CD4-positive, alpha-beta T cell treated with Interleukin-15 for 4 hours (primary cell): Measurements from ENCODE around the gene OR51V1.
"Not testable (repeated sequence)": the region's sequence is repeated elsewhere in the genome, so short reads cannot be mapped to it uniquely, and the experiment has no call there.

Source experiments
- DNase-seq: peaks from one replicate; pipeline ENCODE4 v3.0.0-alpha.2; 2020; ENCODE audit warnings: low spot score

Gene OR51V1

GRCh38 chr11:5165898-5166297 is 34.6 kb downstream of the OR51V1 start:
- DNase-seq, result not testable (repeated sequence)

GRCh38 chr11:5164807-5165206 is 35.7 kb downstream of the OR51V1 start:
- not testable (repeated sequence) for DNase-seq

- not testable (repeated sequence) for DNase-seq
Measured at GRCh38 chr11:5161045-5161444, 39.4 kb downstream of the OR51V1 start.

- not testable (repeated sequence) for DNase-seq
Measured at GRCh38 chr11:5160217-5160616, 40.3 kb downstream of the OR51V1 start.

GRCh38 chr11:5159806-5160205 is 40.7 kb downstream of the OR51V1 start:
- no peak for DNase-seq

GRCh38 chr11:5154657-5155056 is 45.8 kb downstream of the OR51V1 start, which contains the start of gene OR52A1:
TSS of gene OR52A1 (minus strand) at chr11:5154757. CDS start at chr11:5152369, 2,388 bp downstream.
- DNase-seq, result no peak

- DNase-seq, result no peak
Measured at GRCh38 chr11:5153574-5154431, 46.7 kb downstream of the OR51V1 start.

GRCh38 chr11:5151713-5152153 is 48.7 kb downstream of the OR51V1 start:
- DNase-seq, result no peak
